GM19455 (cell line): ENCODE measurements around the gene CETP.
"Not testable (repeated sequence)": the region's sequence is repeated elsewhere in the genome, so short reads cannot be mapped to it uniquely, and the experiment has no call there.

Source experiments
- ATAC-seq: cut with Tn5 transposase; IDR thresholded peaks from one replicate; pipeline ENCODE4 v1.9.1; 2021; ENCODE audit not compliant: unreplicated experiment

The CETP gene

DNA sequence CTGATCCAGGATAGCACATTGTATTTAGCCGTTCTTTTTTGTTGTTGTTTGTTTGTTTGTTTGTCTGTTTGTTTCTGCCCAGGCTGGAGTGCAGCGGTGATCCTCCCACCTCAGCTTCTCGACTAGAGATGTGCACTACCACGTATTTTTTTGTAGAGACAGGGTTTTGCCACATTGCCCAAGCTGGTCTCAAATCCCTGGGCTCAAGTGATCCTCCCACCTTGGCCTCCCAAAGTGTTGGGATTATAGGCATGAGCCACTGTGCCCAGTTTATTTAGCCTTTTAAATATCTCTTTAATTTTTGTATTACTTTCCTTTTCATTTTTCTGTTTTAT, 18.4 kb downstream of the CETP start:
- ATAC-seq: no peak

DNA sequence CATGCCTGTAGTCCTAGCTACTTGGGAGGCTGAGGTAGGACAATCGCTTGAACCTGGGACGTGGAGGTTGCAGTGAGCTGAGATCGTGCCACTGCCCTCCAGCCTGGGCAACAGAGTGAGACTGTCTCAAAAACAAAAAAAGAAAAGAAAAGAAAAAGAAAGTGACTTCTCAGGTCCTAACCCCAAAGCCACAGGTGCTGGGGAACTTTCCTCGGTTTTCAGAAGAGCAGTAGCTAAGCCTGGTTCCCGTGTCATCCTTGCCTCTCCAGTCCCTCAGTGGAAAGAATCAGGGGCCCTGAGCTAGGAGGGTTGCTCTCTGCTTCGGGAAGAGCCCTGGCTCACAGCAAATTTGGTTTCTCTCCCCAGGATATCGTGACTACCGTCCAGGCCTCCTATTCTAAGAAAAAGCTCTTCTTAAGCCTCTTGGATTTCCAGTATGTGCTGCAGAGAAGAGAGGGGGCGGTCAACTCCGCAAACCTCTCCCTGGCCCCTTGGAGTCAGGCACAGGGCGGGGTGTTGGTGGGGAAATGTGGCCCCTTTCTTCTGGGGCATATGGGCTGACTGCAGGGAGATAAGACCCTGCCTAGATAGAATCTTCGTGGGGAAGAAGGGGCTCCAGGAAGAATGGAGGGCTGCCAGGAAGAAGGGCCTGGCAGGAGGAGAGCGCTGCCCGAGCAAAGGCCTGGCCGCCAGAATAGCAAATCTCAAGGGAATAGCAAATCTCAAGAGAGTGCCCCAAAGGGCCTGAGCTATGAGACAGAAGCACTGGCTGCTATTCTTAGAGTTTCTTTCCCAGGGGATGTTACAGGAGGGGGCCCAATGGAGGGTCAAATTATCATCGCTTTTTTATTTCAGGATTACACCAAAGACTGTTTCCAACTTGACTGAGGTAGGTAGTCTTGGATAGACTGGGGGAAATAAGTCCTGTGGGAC, 19.3 kb downstream of the CETP start:
- ATAC-seq: no peak

DNA sequence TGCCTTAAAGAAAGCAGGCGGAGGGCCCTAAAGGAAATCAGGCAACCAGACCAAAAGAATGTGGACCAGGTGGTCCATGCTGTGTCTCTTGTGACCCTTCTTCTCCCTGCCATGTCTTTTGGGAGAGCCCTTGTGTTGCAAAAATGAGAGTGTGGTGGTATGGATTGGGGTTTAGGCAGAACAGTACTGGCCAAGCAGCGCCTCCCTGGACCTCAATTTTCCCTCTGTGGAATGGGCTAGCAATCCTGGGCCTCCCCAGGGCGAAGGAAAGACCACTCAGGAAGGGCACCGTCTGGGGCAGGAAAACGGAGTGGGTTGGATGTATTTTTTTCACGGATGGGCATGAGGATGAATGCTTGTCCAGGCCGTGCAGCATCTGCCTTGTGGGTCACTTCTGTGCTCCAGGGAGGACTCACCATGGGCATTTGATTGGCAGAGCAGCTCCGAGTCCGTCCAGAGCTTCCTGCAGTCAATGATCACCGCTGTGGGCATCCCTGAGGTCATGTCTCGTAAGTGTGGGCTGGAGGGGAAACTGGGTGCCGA, 20.1 kb downstream of the CETP start:
- ATAC-seq: no peak

DNA sequence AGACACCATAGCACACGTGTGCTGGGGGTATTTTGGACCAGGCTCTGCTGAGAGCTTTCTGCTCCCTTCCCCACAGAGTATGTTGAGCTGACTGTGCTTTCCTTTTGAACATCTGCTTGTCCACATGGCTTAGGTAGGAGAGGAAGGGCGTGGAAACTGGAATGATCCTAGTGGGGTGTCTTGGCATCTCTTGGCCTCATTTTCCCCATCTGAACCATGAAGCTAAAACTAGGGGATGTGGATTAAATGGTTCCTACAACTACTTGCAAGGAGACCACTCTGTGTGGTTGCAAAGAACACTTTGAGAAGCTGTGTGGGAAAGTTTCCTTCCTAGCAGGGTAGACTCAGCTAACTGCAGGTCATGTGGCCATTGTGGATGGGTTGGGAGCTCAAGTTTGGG, 20.9 kb downstream of the CETP start:
- no peak for ATAC-seq

DNA sequence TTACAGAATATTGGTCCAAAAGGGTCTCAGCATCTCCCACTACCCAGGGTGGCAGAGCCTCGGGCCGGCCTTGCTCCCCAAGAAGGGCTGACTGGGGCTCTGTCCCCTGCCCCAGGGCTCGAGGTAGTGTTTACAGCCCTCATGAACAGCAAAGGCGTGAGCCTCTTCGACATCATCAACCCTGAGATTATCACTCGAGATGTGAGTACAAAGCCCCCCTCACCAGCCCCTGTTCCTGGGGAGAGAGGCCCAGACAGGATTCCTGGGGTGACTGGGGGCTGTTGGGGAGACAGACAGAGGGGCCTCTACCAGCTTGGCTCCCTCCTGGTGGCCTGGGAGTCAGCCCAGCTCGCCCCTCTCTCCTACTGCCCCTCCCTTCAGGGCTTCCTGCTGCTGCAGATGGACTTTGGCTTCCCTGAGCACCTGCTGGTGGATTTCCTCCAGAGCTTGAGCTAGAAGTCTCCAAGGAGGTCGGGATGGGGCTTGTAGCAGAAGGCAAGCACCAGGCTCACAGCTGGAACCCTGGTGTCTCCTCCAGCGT, 21.5 kb downstream of the CETP start:
- ATAC-seq: no peak

DNA sequence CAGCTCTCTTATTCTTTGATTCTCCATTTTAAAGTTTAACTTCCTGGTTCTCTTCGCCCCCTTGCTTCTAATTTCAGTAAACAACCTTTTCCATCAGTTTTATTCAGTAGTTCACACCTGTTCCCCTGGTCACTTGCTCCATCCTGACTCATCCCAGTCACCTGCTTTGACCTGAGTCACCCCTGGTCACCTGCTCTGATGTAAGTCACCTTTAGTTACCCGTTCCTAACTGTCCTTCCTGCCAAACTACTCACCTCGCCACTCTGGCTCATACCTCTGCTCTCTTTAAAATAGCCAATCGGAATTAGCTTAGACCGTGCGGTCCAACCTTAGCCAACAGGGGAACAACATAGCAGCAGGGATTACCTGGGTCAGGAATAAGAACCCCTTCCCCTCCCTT, 22.9 kb downstream of the CETP start:
- ATAC-seq: no peak

DNA sequence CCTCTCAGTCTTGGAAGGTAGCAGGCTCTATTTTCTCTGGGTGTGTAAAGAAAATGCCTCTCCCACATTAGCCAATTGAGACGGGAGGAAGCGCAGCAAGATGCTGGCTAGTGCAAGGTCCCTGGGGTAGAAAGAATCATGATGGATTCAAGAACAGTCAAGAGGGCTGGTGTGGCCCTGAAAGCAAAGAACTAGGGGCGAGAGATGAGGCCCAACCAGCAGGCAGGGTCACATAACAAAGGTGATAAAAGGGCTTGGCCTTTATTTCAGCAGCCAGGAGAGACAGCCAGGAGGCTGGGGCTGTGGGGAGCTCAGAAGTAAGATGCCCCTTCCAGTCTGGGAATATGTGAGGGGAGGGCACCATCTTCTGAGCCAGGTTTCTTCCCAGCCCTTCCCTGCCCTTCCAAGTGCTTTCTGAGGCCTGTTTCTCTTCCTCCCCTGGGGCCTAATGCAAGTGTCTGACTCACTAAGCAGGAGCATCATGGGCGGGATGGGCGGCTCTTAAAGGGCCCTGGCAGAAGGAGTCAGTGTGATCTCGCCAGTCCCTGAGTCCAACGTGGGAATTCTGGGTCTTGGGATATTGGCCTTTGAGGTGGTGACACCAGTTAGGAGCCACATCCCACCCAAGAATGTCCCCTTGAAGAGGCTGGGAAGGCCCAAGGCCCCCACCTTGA, 23.7 kb downstream of the CETP start:
- ATAC-seq: no peak

DNA sequence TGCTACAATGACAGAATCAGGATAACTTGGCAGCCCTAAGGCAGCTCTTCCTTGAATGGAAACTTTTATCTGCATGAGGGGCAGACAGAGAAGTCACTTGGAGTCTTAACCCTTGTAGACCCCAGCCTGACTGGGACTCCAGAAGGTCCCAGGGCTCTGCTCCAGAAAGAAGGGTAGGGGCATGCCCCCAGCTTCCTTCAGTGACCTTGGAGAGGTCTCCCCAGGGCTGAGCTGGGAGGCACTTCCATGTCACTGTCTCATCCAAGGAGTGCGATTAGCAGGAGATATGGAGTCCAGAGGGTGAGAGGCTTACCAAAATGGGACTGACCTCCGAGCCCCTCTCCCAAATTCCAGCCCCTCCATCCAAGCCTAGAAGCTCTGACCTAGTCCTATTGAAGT, 24.2 kb downstream of the CETP start:
- ATAC-seq: no peak

DNA sequence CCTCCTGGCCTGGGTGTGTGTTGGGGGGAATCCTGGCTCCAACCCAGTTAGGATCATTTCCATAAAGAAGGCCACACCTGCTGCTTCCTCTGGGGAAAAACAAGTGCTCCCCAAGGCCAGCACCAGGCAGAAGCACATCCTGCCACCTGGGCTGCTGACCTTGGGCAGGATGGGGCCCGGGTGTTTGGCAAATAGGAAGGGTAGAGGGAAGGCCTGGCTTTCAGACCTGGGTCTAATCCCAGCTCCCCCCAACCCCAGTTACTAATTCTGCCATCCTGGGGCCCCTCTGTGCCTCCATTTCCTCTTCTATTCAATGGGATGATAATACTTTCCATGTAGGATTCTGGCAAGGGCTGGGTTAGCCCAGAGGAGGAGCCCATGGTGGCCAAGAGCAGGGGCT, 24.6 kb downstream of the CETP start:
- ATAC-seq: no peak

DNA sequence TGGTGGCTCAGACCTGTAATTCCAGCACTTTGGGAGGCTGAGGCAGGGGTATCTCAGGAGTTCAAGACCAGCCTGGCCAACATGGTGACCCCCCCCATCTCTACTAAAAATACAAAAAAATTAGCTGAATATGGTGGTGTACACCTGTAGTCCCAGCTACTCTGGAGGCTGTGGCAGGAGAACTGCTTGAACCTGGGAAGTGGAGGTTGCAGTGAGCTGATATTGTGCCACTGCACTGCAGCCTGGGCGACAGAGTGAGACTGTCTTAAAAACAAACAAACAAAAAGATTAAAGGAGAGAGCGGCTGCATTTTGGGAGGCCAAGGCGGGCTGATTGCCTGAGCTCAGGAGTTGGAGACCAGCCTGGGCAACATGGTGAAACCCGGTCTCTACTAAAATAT, 25.2 kb downstream of the CETP start:
- ATAC-seq: not testable (repeated sequence)

DNA sequence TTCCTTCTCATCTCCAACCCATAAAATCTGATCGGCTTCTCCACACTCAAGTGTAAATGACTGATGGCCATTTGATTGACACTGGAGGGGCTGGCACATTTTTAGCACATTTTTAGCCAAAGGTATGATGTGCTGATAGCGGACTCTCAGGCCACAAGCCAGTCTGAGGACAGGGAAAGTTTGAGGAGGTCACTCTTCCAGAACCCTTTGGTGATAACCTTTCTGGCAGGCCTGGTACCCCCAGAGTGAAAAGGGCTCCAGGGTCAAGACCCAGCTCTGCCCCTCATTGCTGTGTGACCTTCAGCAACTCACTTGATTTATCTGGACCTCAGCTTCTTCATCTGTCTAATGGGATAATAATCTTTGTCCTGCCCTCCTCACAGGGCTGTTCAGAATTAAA, 25.9 kb downstream of the CETP start:
- ATAC-seq: no peak

DNA sequence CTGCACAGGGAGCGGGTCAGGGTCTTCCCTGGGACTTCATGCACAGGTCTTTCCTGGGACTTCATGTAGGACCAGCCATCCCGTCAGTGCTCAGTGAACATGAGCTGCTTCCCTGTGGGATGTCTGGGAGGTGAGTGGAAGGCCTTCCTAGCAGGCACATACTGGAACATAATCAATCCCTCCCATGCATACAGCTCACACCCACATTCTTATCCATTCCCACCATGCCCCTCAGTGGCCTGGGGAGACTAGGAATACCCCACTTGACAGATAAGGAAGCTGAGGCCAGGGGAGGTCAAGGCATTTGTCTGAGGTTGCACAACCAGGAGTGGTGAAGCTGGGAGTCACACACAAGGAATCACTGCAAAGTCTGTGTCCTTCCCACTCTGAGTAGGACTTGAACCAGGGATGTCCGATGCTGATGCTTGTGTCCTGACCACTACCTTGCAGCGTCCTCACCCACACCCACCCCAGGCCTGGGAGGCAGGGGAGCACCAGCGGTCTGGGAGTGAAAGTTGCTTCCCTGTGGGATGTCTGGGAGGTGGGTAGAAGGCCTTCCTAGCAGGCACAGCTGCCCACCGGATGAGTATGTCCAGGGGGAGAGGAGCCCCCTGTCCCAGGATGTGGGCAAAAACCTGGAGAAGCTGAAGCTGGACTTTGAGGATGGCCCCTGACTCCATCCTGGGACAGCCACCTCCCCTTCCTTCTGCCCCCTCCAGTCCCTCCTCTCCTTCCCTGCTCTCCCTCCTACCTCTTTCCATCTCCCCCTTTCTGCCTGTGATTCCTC, 26.6 kb downstream of the CETP start:
- ATAC-seq: no peak

DNA sequence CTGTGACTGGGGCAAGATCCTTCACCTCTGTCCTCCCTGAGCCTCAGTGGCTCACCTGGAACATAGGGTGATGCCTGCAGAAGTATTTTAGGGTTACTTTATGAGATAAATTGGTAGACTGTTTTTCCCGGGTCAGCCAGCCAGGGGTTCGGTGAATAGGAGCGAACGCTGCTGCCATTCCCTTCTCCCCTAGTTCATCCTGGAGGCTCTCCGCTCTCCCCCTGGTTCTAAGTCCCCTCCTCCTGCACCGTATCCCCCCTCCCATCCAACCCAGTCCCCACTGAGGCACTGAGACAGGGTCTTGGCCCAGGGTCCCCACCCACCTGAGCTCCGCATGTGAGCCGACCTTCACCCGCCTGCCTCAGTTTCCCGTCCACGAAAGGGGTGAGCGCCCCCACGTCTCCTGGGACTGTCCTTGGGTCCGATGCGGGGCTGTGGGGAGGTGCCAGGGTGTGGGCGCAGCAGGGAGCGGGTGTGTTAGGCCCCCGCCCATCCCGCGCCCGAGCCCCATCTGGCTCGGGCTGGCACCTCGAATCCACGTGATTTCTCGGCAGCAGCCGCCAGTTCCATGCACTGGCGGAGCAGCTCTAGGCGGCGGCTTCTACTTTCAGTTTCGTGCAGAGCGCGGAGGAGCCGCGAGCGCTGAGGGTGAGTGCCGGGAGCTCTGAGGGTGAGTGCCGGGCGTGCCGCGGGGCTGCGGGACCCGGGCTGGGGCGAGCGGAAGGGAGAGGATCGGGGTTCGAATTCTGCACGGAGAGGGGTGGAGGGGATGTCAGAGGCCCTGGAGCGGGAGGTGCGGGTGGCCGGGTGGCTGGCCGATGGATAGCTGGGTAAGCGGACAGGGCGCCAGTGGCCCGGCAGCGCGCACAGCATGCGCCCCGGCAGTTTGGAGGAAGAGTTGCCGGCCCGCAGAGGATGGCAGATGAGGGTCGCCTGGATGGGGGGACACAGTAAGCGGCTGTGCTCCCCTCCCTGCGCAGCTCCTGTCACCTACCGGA, 27.5 kb downstream of the CETP start, which contains the start of gene NLRC5:
TSS of gene NLRC5 (plus strand) at position 610 of the 998 bp plus-strand sequence. CDS start 31,156 bp downstream, outside the sequence.
- ATAC-seq: peak; percentile 62

DNA sequence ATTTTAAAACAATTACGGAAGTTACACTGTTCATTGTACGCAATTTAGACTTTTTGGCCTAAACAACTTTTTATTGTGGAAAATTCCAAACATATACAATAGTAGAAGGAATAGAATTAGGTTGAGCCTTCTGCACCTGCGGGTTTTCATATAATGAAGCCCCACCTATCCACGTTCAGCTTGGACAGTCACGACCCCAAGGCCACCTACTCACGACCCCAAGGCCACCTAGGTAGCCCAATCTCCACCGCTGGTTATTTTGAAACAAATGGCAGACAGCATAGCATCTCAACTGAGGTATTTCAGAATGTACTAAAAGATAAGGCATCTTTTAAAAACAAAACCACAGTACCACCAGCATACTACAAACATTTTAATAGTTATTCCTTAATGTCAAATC, 28.2 kb downstream of the CETP start:
- ATAC-seq: no peak

DNA sequence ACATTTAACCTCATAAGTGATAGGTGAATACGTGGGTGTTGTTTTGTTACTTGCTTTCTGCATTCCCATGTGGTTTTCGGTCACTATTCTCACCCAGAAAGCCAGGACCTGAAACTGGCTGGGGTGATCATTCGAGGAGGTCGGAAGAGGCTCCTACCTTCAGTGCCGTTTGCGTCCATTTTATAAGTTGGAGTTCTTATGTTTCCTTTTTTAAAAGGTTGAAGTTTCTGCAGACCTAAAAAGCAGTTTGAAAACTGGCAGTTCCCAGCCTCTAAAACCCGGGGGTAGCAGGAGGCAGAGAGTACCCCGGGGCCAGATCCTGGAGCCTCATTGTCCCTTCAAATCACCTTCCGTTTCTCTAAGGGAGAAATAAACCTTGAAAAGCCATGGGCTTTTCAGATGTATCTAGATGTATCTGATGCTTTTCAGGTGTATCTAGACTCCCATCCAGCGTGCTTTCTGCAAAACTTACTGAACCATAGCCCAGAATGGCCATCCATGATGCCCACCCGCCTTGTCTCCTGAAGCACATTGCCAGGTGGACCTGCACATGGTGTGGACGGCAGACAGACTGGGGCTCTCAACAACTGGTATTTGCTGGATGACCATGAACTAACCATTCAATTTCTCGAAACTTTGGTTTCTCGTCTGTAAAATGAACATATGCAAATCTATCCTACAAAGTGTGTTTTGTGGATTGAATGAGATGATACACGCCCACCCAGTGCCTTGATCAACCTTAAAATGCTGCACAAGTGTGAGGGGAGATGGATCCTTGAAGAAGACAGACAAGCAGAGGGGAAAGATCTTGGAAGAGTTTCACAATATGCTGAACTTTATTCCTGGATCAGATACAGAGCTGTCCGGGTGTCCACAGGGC, 28.9 kb downstream of the CETP start:
- no peak for ATAC-seq

DNA sequence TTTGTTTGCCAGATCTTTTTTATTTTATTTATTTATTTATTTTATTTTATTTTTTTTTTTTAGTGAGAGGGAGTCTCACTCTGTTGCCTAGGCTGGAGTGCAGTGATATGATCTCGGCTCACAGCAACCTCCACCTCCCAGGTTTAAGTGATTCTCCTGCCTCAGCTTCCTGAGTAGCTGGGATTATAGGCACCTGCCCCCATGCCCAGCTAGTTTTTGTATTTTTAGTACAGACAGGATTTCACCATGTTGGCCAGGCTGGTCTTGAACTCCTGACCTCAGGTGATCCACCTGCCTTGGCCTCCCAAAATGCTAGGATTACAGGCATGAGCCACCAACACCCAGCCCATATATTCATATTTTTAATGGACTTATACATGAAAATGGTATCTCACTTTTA, 30.7 kb downstream of the CETP start:
- not testable (repeated sequence) for ATAC-seq

DNA sequence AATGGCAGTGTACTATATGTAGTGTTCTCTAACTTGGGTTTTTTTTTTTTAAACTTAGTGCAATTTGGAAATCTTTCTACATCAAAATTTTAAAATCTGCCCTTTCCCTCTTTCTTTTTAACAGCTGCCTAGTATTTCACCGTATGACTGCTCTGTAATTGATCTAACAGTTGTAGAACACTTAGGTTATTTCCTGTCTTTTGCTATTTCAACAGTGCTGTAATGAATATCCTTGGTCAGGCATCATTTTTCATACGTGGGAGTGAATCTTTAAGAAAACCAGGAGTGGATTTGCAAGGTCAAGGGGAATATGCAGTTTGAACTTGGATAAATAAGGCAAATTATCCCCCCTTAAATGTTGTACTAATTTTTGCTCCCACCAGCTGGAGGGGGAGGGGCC, 31.5 kb downstream of the CETP start:
- ATAC-seq: no peak

DNA sequence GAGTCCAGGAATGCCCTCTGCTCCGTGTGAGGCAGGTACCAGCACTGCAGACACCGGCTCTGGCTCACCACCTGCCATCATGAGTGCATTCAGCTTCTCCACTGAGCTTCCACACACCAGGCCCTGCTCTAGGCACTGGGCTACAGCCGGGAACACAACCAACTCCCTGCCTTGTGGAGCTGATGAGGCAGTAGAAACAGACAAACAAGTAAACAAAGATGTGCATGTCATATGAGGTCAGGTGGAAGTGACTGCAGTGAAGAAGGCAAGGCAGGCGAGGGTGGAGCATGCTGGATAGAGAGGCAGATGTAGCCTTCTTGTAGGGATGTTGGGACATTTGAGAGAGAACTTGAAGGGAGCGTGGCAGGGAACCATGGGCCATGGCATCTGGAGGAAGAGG, 32.6 kb downstream of the CETP start:
- ATAC-seq: no peak
